SK-N-MC (cell line): Measurements from ENCODE around the gene SLC9A1.

Experiments used
- EZH2 ChIP-seq: fragments of 200-600 bp; sonication (generic); IDR thresholded peaks from one replicate; pipeline ENCODE4 v1.6.1; 2017; ENCODE audit warnings: antibody characterized with exemption
- POLR2AphosphoS5 ChIP-seq: IDR thresholded peaks from 2 replicates; pipeline ENCODE4 v1.6.1; 2012; ENCODE audit warnings: mild to moderate bottlenecking, low read depth, low read length, borderline replicate concordance

GRCh38 chr1:27145934-27146354 lies 9.0 kb downstream of the SLC9A1 start:
- TF ChIP-seq POLR2AphosphoS5 (no peak), EZH2 (no peak)
